CD14-positive monocyte (primary cell): ENCODE data around the gene FAAP100. TPM values are rescaled to one million over a fixed set of nuclear protein-coding genes. Genes with fewer than 3 reads are reported as not detected.

Source experiments
- DNase-seq, 3 donors: peaks; one replicate each; pipeline ENCODE4 v3.0.0-alpha.2; 2011 to 2022
- H2AFZ ChIP-seq: 2 replicates; pipeline ENCODE4 v1.6.0; 2012; ENCODE audit warnings: mild to moderate bottlenecking, low read depth, low read length, inconsistent platforms; ENCODE audit not compliant: insufficient read depth, poor library complexity, severe bottlenecking
- H3K27ac ChIP-seq, 2 donors: 1 replicate in 1 of 2; 2 replicates in 1 of 2; pipeline ENCODE4 v1.5.1; 2012 to 2013; ENCODE audit warnings: low read length in 2 of 2, control low read depth in 1 of 2, inconsistent platforms in 1 of 2, low read depth in 1 of 2, mild to moderate bottlenecking in 1 of 2
- H3K27me3 ChIP-seq, 2 donors: one replicate each; pipeline versions ENCODE4 v1.6.0 to v1.6.1; 2011 to 2013; ENCODE audit warnings: low read length in 2 of 2; ENCODE audit not compliant: control insufficient read depth in 2 of 2, insufficient read depth in 2 of 2
- H3K36me3 ChIP-seq, 2 donors: replicated peaks in 1 of 2; 1 replicate in 1 of 2; 2 replicates in 1 of 2; pipeline versions ENCODE4 v1.5.1 to v1.6.1; 2012 to 2013; ENCODE audit warnings: low read length in 2 of 2, control low read depth in 1 of 2, inconsistent platforms in 1 of 2, mild to moderate bottlenecking in 1 of 2; ENCODE audit not compliant: insufficient read depth in 2 of 2, control insufficient read depth in 1 of 2
- H3K4me1 ChIP-seq, 2 donors: 1 replicate in 1 of 2; 2 replicates in 1 of 2; pipeline versions ENCODE4 v1.5.1 to v1.6.1; 2012 to 2013; ENCODE audit warnings: low read length in 2 of 2, control low read depth in 1 of 2, inconsistent platforms in 1 of 2, mild to moderate bottlenecking in 1 of 2, moderate library complexity in 1 of 2; ENCODE audit not compliant: insufficient read depth in 2 of 2, control insufficient read depth in 1 of 2
- H3K4me2 ChIP-seq: replicated peaks from 2 replicates; pipeline ENCODE3; 2012; ENCODE audit warnings: low read length, moderate library complexity, mild to moderate bottlenecking; ENCODE audit not compliant: poor library complexity, severe bottlenecking; ENCODE audit errors: extremely low read depth
- H3K4me3 ChIP-seq, 3 experiments: fragments of 200-600 bp in 1 of 3; sonication (generic) in 1 of 3; replicated peaks in 1 of 3; 1 replicate in 2 of 3; 2 replicates in 1 of 3; pipeline ENCODE4 v1.5.1; 2011 to 2013; ENCODE audit warnings: low read length in 3 of 3, mild to moderate bottlenecking in 3 of 3, control low read depth in 2 of 3, low read depth in 2 of 3, inconsistent platforms in 1 of 3, moderate library complexity in 1 of 3
- H3K79me2 ChIP-seq: 2 replicates; pipeline ENCODE4 v1.6.0; 2012; ENCODE audit warnings: mild to moderate bottlenecking, control low read depth, inconsistent platforms, low read length, moderate library complexity; ENCODE audit not compliant: insufficient read depth
- H3K9ac ChIP-seq: 2 replicates; pipeline ENCODE4 v1.6.0; 2017; ENCODE audit warnings: low read length, mild to moderate bottlenecking; ENCODE audit not compliant: insufficient read depth, poor library complexity, severe bottlenecking
- H3K9me3 ChIP-seq, 2 donors: replicated peaks in 1 of 2; 1 replicate in 1 of 2; 2 replicates in 1 of 2; pipeline versions ENCODE4 v1.5.1 to v1.6.1; 2012 to 2013; ENCODE audit warnings: low read length in 2 of 2, control low read depth in 1 of 2; ENCODE audit not compliant: control insufficient read depth in 1 of 2, insufficient read depth in 1 of 2
- H4K20me1 ChIP-seq: 2 replicates; pipeline ENCODE4 v1.6.0; 2012; ENCODE audit warnings: mild to moderate bottlenecking, low read length, control low read depth, moderate library complexity; ENCODE audit not compliant: insufficient read depth
- H3K27ac Mint-ChIP-seq, 7 donors: one replicate each; pipeline ENCODE4 v1.8.0; 2020; ENCODE audit warnings: mild to moderate bottlenecking in 7 of 7, mixed read lengths in 7 of 7, moderate library complexity in 6 of 7, inconsistent platforms in 2 of 7
- H3K27me3 Mint-ChIP-seq, 3 donors: one replicate each; pipeline ENCODE4 v1.8.0; 2021 to 2022; ENCODE audit warnings: low read depth in 3 of 3, mild to moderate bottlenecking in 3 of 3, mixed read lengths in 3 of 3, moderate library complexity in 3 of 3, inconsistent platforms in 1 of 3
- H3K36me3 Mint-ChIP-seq, 2 donors: one replicate each; pipeline ENCODE4 v1.8.0; 2020; ENCODE audit warnings: mixed read lengths in 2 of 2, inconsistent platforms in 1 of 2, mild to moderate bottlenecking in 1 of 2
- H3K4me1 Mint-ChIP-seq: one replicate; pipeline ENCODE4 v1.8.0; 2020; ENCODE audit warnings: mild to moderate bottlenecking, mixed read lengths
- H3K4me3 Mint-ChIP-seq, 2 donors: one replicate each; pipeline ENCODE4 v1.8.0; 2020; ENCODE audit warnings: mild to moderate bottlenecking in 2 of 2, mixed read lengths in 2 of 2, moderate library complexity in 1 of 2
- H3K9me3 Mint-ChIP-seq, 7 donors: one replicate each; pipeline ENCODE4 v1.8.0; 2020 to 2022; ENCODE audit warnings: mixed read lengths in 7 of 7, mild to moderate bottlenecking in 6 of 7, moderate library complexity in 6 of 7, inconsistent platforms in 2 of 7
- CTCF ChIP-seq: fragments of 200-600 bp; IDR thresholded peaks from one replicate; pipeline ENCODE4 v1.8.0; 2022; ENCODE audit warnings: antibody characterized with exemption, mild to moderate bottlenecking
- WGBS: methylation state at CpG from one replicate; pipeline ENCODE4 v1.1.5; 2013; ENCODE audit warnings: missing lambda C conversion rate; ENCODE audit not compliant: insufficient coverage; 5-methylcytosine and 5-hydroxymethylcytosine counted together
- intact Hi-C, 2 donors: fragments of 100-400 bp; cut with micrococcal nuclease; formaldehyde crosslinking; loops; one replicate each; pipeline versions ENCODE4 v1.15.0 to v1.15.1; 2023
- polyA plus RNA-seq, 3 donors: library from polyadenylated mRNA; depleted of rRNA in 1 of 3; unstranded in 2 of 3; stranded (reverse) in 1 of 3; fragments of 300-500 nt in 2 of 3; fragments of >200 nt in 1 of 3; fragmentation: Illumina TruSeq in 2 of 3; gene quantifications; 1 replicate in 2 of 3; 2 replicates in 1 of 3; pipeline ENCODE4 v1.2.3, GENCODE V29; 2012 to 2021

FAAP100 gene
- polyA plus RNA-seq, 3 donors = 10.3 to 37.6 (median 13.9) TPM

- peak; percentile 32 to 75 (median 62) for DNase-seq
- Histone ChIP-seq H4K20me1 (peaks cover 52% of the 10 kb centered on the region), H3K9ac (peak overlapping the region; percentile 82), H2AFZ (no peak overlapping the region), H3K79me2 (peaks cover 57% of the 10 kb centered on the region), H3K36me3 (peaks cover 28 to 31% of the 10 kb centered on the region in 2 donors), H3K27me3 (no peaks in the 10 kb centered on the region), H3K4me2 (peak overlapping the region; percentile 91), H3K9me3 (no peaks in the 10 kb centered on the region), H3K4me3 (peak overlapping the region; percentile 75 to 94 (median 83)), H3K4me1 (peaks cover 40 to 54% of the 10 kb centered on the region in 2 donors), H3K27ac (peak overlapping the region; percentile 8 to 70)
- Mint-ChIP-seq H3K36me3 (peaks cover 31 to 38% of the 10 kb centered on the region in 2 donors), H3K27ac (peak overlapping the region; percentile 68 to 95 (median 87)), H3K9me3 (peaks cover 0 to 4% (median 2%) of the 10 kb centered on the region in 7 donors), H3K4me3 (peak overlapping the region; percentile 95 to 96), H3K4me1 (peaks cover 49% of the 10 kb centered on the region), H3K27me3 (peaks cover 0 to 7% (median 4%) of the 10 kb centered on the region in 3 donors)
- no peak for TF ChIP-seq CTCF
- intact Hi-C loops = no loop called here
- 17% methylated on average over 8 of the region's 12 CpGs for whole genome bisulfite sequencing
Observed at GRCh38 chr17:81509207-81509971, 42.8 kb downstream of the FAAP100 start.

- TF ChIP-seq CTCF = no peak
Observed at GRCh38 chr17:81508639-81509206, 43.4 kb downstream of the FAAP100 start.

More at GRCh38 chr17:81508639-81509206, 43.4 kb downstream of the FAAP100 start:
- Mint-ChIP-seq H3K4me3 (peak overlapping the region in 1 of 2 donors; percentile 96), H3K36me3 (peaks cover 31 to 38% of the 10 kb centered on the region in 2 donors), H3K27ac (peak overlapping the region; percentile 25 to 95 (median 71)), H3K4me1 (peaks cover 47% of the 10 kb centered on the region), H3K9me3 (peaks cover 0 to 4% (median 2%) of the 10 kb centered on the region in 7 donors), H3K27me3 (peaks cover 0 to 11% (median 7%) of the 10 kb centered on the region in 3 donors)
- DNase-seq = no peak
- intact Hi-C loops = no loop called here
- peaks cover 33 to 47% of the 10 kb centered on the region in 2 donors for H3K4me1 ChIP-seq
- WGBS = 72% methylated on average over 8 of the region's 10 CpGs
- peak overlapping the region; percentile 5 for H3K9ac ChIP-seq
- no peaks in the 10 kb centered on the region for H3K9me3 ChIP-seq
- peaks cover 52% of the 10 kb centered on the region for H3K79me2 ChIP-seq
- H3K4me3 ChIP-seq = peak overlapping the region in 1 of 3 experiments; percentile 94
- H4K20me1 ChIP-seq = peaks cover 52% of the 10 kb centered on the region
- H2AFZ ChIP-seq = no peak overlapping the region
- H3K4me2 ChIP-seq = peak overlapping the region; percentile 91
- peaks cover 28 to 31% of the 10 kb centered on the region in 2 donors for H3K36me3 ChIP-seq
- H3K27me3 ChIP-seq = no peaks in the 10 kb centered on the region
- H3K27ac ChIP-seq = peak overlapping the region; percentile 8 to 70
